Measurements from ENCODE around the gene PKD1. TPM values are rescaled to one million over a fixed set of nuclear protein-coding genes. Genes with fewer than 3 reads are reported as not detected.

PKD1 gene
- total and polyA plus RNA-seq, 2 of the 13 experiments (the other 11 are each of a cell fraction or from before 2014, with no cell fraction given), result 22.1 to 23.0 TPM

- TF ChIP-seq PAXIP1 (CRISPR knock-in tag; conservative IDR thresholded peaks at IDR 0.05) (no peak), AGO2 (optimal IDR thresholded peaks at IDR 0.05; ENCODE audit: low read depth, low read length) (peak; percentile 98), CTCF (CRISPR knock-in tag; IDR thresholded peaks at IDR 0.05) (no peak), PHF20 (CRISPR knock-in tag; IDR thresholded peaks at IDR 0.05) (no peak), KLF11 (CRISPR knock-in tag; IDR thresholded peaks at IDR 0.05) (no peak), ZNF468 (CRISPR knock-in tag; IDR thresholded peaks at IDR 0.05) (peak; percentile 39; the same call in 1 of the 2 replicates), ZFP91 (CRISPR knock-in tag; IDR thresholded peaks at IDR 0.05; ENCODE audit: borderline replicate concordance) (peak; percentile 48; the same call in 1 of the 2 replicates), BRD4 (CRISPR knock-in tag; IDR thresholded peaks at IDR 0.05) (no peak), PRDM10 (CRISPR knock-in tag; IDR thresholded peaks at IDR 0.05; ENCODE audit: low read depth) (no peak), FOXJ3 (CRISPR knock-in tag; IDR thresholded peaks at IDR 0.05; ENCODE audit: borderline replicate concordance) (no peak), TCF7 (IDR thresholded peaks at IDR 0.05; ENCODE audit: low read depth) (0 out of 2 replicates have a peak, but pooled peaks have one; percentile 10), GABPA (IDR thresholded peaks at IDR 0.05; ENCODE audit: low read depth, low read length) (peak; percentile 25), GABPA (CRISPR knock-in tag; IDR thresholded peaks at IDR 0.05; ENCODE audit: low read depth) (peak; percentile 49; the same call in 1 of the 2 replicates), ADNP (CRISPR knock-in tag; IDR thresholded peaks at IDR 0.05) (no peak), KAT7 (CRISPR knock-in tag; IDR thresholded peaks at IDR 0.05; ENCODE audit: borderline replicate concordance) (no peak), SAP130 (CRISPR knock-in tag; IDR thresholded peaks at IDR 0.05; ENCODE audit: low read depth) (0 out of 2 replicates have a peak, but pooled peaks have one; percentile 42), ZNF331 (CRISPR knock-in tag; IDR thresholded peaks at IDR 0.05) (peak; percentile 26; the same call in 1 of the 2 replicates), ZNF674 (CRISPR knock-in tag; IDR thresholded peaks at IDR 0.05; ENCODE audit: low read depth) (0 out of 2 replicates have a peak, but pooled peaks have one; percentile 19), ZNF577 (CRISPR knock-in tag; IDR thresholded peaks at IDR 0.05; ENCODE audit: borderline replicate concordance, low read depth) (no peak)
These were observed 14.1 kb upstream of the PKD1 start (continued) for GRCh38 chr16:2149630-2150417.
